HepG2 (cell line): ENCODE measurements around the gene PCNT. TPM values are rescaled to one million over a fixed set of nuclear protein-coding genes. Genes with fewer than 3 reads are reported as not detected.
A peak's percentile ranks its signal among the peaks of the same experiment; 100 is the strongest.

Experiments
- ATAC-seq: fragments of 200-7000 bp; cut with Tn5 transposase; 3 replicates; pipeline ENCODE4 v1.9.1; 2020; ENCODE audit warnings: mild to moderate bottlenecking, moderate library complexity
- BruUV-seq: library from RNA; stranded (reverse); fragments of 400-500 nt; replicated peaks from 2 replicates; lab custom pipeline; 2021; lab: Mats Ljungman, UMichigan
- CTCF ChIA-PET: fragments of 300-600 bp; formaldehyde crosslinking; extraction: SDS; loops from one replicate; lab custom pipeline; 2021; ENCODE audit warnings: low total read pairs, inconsistent platforms, low intra/inter-chr PET ratio; lab: Yijun Ruan, JAX
- POLR2A ChIA-PET: fragments of 350-600 bp; sonication (Branson Sonifier 250); formaldehyde crosslinking; loops from one replicate; lab custom pipeline; 2020; ENCODE audit warnings: antibody characterized with exemption, inconsistent platforms; lab: Yijun Ruan, JAX
- DNase-seq: peaks from one replicate; pipeline ENCODE4 v3.0.0-alpha.2; 2015; ENCODE audit warnings: low spot score
- FAIRE-seq: peaks from 3 replicates; lab custom pipeline; 2011; peaks lifted over from hg19 to GRCh38; lab: Jason Lieb, UNC
- H2AFZ ChIP-seq: one replicate; pipeline ENCODE4 v1.6.1; 2011; ENCODE audit warnings: low read length, inconsistent platforms
- H3K27ac ChIP-seq: fragments of 300-600 bp; 3 replicates; pipeline ENCODE4 v1.8.0; 2011; ENCODE audit warnings: mixed run types, mild to moderate bottlenecking, mixed read lengths, low read length, inconsistent platforms; ENCODE audit not compliant: insufficient read depth; ENCODE audit errors: extremely low read length
- H3K27me3 ChIP-seq, 2 experiments: fragments of 200-600 bp in 1 of 2; 2 replicates in 1 of 2; 3 replicates in 1 of 2; pipeline versions ENCODE4 v1.6.0 to v1.8.0; 2011; ENCODE audit warnings: low read length in 2 of 2, mild to moderate bottlenecking in 2 of 2, moderate library complexity in 2 of 2, inconsistent platforms in 1 of 2; ENCODE audit not compliant: insufficient read depth in 2 of 2, control insufficient read depth in 1 of 2
- H3K36me3 ChIP-seq, 2 experiments: fragments of 200-600 bp in 1 of 2; replicated peaks in 1 of 2; 2 replicates in 1 of 2; 3 replicates in 1 of 2; pipeline versions ENCODE4 v1.5.1 to v1.8.0; 2011; ENCODE audit warnings: low read length in 2 of 2, inconsistent platforms in 1 of 2; ENCODE audit not compliant: insufficient read depth in 2 of 2, control insufficient read depth in 1 of 2
- H3K4me1 ChIP-seq: 2 replicates; pipeline ENCODE4 v1.5.1; 2012; ENCODE audit warnings: low read length, inconsistent platforms; ENCODE audit not compliant: insufficient read depth
- H3K4me2 ChIP-seq: 2 replicates; pipeline ENCODE4 v1.6.0; 2011; ENCODE audit warnings: low read depth, low read length, inconsistent platforms
- H3K4me3 ChIP-seq, 3 experiments: fragments of 200-600 bp in 1 of 3; sonication (generic), shearing (Covaris generic) in 1 of 3; replicated peaks in 1 of 3; 2 replicates each; pipeline ENCODE4 v1.5.1; 2011 to 2016; ENCODE audit warnings: low read length in 3 of 3, inconsistent platforms in 2 of 3, low read depth in 2 of 3, mild to moderate bottlenecking in 2 of 3, control low read depth in 1 of 3, mixed read lengths in 1 of 3; ENCODE audit not compliant: insufficient read depth in 1 of 3
- H3K79me2 ChIP-seq: one replicate; pipeline ENCODE4 v1.6.1; 2011; ENCODE audit warnings: low read length, inconsistent platforms; ENCODE audit not compliant: insufficient read depth
- H3K9ac ChIP-seq: 2 replicates; pipeline ENCODE4 v1.6.0; 2011; ENCODE audit warnings: mild to moderate bottlenecking, low read depth, low read length, inconsistent platforms; ENCODE audit not compliant: insufficient read depth
- H3K9me3 ChIP-seq: 2 replicates; pipeline ENCODE4 v1.5.1; 2012; ENCODE audit warnings: mild to moderate bottlenecking, low read length
- H4K20me1 ChIP-seq: 2 replicates; pipeline ENCODE4 v1.6.0; 2011; ENCODE audit warnings: inconsistent platforms, mild to moderate bottlenecking, low read length, moderate library complexity; ENCODE audit not compliant: insufficient read depth
- ARNT2 ChIP-seq: sonication (generic); formaldehyde crosslinking; IDR thresholded peaks from 2 replicates; pipeline ENCODE4 v1.8.0; 2022; ENCODE audit warnings: mild to moderate bottlenecking, low read depth, missing genetic modification reagents, moderate library complexity
- DZIP1 ChIP-seq: sonication (generic); formaldehyde crosslinking; IDR thresholded peaks from 2 replicates; pipeline ENCODE4 v1.5.0; 2020; ENCODE audit warnings: mild to moderate bottlenecking, missing genetic modification reagents
- FOXP4 ChIP-seq: sonication (generic); formaldehyde crosslinking; IDR thresholded peaks from 2 replicates; pipeline ENCODE4 v1.4.0; 2020; ENCODE audit warnings: missing genetic modification reagents
- HOXA5 ChIP-seq: sonication (generic); formaldehyde crosslinking; IDR thresholded peaks from 2 replicates; pipeline ENCODE4 v1.4.0; 2020; ENCODE audit warnings: missing genetic modification reagents
- RELA ChIP-seq: sonication (generic); formaldehyde crosslinking; IDR thresholded peaks from 2 replicates; pipeline ENCODE4 v1.4.0; 2020; ENCODE audit warnings: missing genetic modification reagents
- REXO4 ChIP-seq: sonication (generic); formaldehyde crosslinking; IDR thresholded peaks from 2 replicates; pipeline ENCODE4 v1.8.0; 2022; ENCODE audit warnings: missing genetic modification reagents, mild to moderate bottlenecking, borderline replicate concordance
- RFX5 ChIP-seq: IDR thresholded peaks from 2 replicates; pipeline ENCODE4 v1.6.1; 2011; ENCODE audit warnings: low read depth, low read length, improper control_type of control experiment
- USF2 ChIP-seq, 2 experiments: sonication (generic) in 1 of 2; formaldehyde crosslinking in 1 of 2; IDR thresholded peaks; 2 replicates each; pipeline versions ENCODE4 v1.5.1 to v1.6.1; 2011 to 2020; ENCODE audit warnings: borderline replicate concordance in 1 of 2, low read depth in 1 of 2, low read length in 1 of 2, mild to moderate bottlenecking in 1 of 2, missing genetic modification reagents in 1 of 2, moderate library complexity in 1 of 2
- ZNF354B ChIP-seq: sonication (generic); formaldehyde crosslinking; IDR thresholded peaks from 2 replicates; pipeline ENCODE4 v1.8.0; 2022; ENCODE audit warnings: mild to moderate bottlenecking, missing genetic modification reagents
- ZNF441 ChIP-seq: sonication (generic); formaldehyde crosslinking; IDR thresholded peaks from 2 replicates; pipeline ENCODE4 v1.7.0; 2021; ENCODE audit warnings: missing genetic modification reagents, borderline replicate concordance
- ZNF501 ChIP-seq: sonication (generic); formaldehyde crosslinking; IDR thresholded peaks from 2 replicates; pipeline ENCODE4 v1.5.1; 2020; ENCODE audit warnings: mild to moderate bottlenecking, moderate library complexity, missing genetic modification reagents
- ZNF597 ChIP-seq: sonication (generic); formaldehyde crosslinking; IDR thresholded peaks from 2 replicates; pipeline ENCODE4 v1.5.0; 2020; ENCODE audit warnings: missing genetic modification reagents
- ZNF674 ChIP-seq: sonication (generic); formaldehyde crosslinking; IDR thresholded peaks from 2 replicates; pipeline ENCODE4 v1.5.0; 2020; ENCODE audit warnings: low read depth, mild to moderate bottlenecking, missing genetic modification reagents
- ZSCAN22 ChIP-seq: sonication (generic); formaldehyde crosslinking; IDR thresholded peaks from 2 replicates; pipeline ENCODE4 v1.4.0; 2020; ENCODE audit warnings: mild to moderate bottlenecking, missing genetic modification reagents
- WGBS: methylation state at CpG from one replicate; pipeline ENCODE4 v1.1.6; 2017; ENCODE audit warnings: low lambda C conversion rate; 5-methylcytosine and 5-hydroxymethylcytosine counted together
- in situ Hi-C: cut with HindIII; loops from 2 replicates; pipeline ENCODE4 v1.10.0; 2017; ENCODE audit warnings: low pct_unique_long_range_greater_than_20kb; ENCODE audit not compliant: extremely low pct_ligation_motif_present
- intact Hi-C: fragments of 100-400 bp; cut with micrococcal nuclease; formaldehyde crosslinking; loops from one replicate; pipeline ENCODE4 v1.10.0; 2022; ENCODE audit not compliant: unreplicated experiment
- polyA plus RNA-seq, 8 experiments: library from polyadenylated mRNA; depleted of rRNA in 3 of 8; stranded (reverse) in 7 of 8; unstranded in 1 of 8; fragments of >200 nt; fragmentation: Illumina TruSeq in 4 of 8; extraction: Trizol in 4 of 8; gene quantifications; 2 replicates each; pipeline versions ENCODE4 v1.2.1 to v1.2.3, GENCODE V29; 2011 to 2016; ENCODE audit warnings: low read depth in 4 of 8, missing spikeins in 1 of 8, mixed read lengths in 1 of 8; ENCODE audit not compliant: insufficient read depth in 1 of 8
- total RNA-seq, 5 experiments: library from RNA; depleted of rRNA; stranded (reverse); fragments of >200 nt; fragmentation: Illumina TruSeq; extraction: Trizol; gene quantifications; 2 replicates each; pipeline ENCODE4 v1.2.3, GENCODE V29; 2016; ENCODE audit warnings: low read depth in 1 of 5

Gene PCNT
- total and polyA plus RNA-seq, 2 of the 13 experiments (the other 11 are each of a cell fraction or from before 2014, with no cell fraction given) = 5.6 to 12.4 TPM

GRCh38 chr21:46457801-46458314, 133.9 kb downstream of the PCNT start:
- no peaks in the 10 kb centered on the region for H4K20me1 ChIP-seq
- H3K4me3 ChIP-seq = peak overlapping the region; percentile 71 to 85 (median 81)
- H3K4me2 ChIP-seq = peak overlapping the region; percentile 99
- H3K79me2 ChIP-seq = peaks cover 42% of the 10 kb centered on the region
- FAIRE-seq (no peak), ATAC-seq (peak; percentile 48), DNase-seq (peak; percentile 21)
- H3K36me3 ChIP-seq = peaks cover 4% of the 10 kb centered on the region in 2 experiments; a peak in 2 of 5 replicates
- H3K9ac ChIP-seq = peak overlapping the region; percentile 93
- under 1% methylated on average over 20 of the region's 30 CpGs for WGBS
- peak overlapping the region; percentile 94 for H3K27ac ChIP-seq
- peaks cover 54% of the 10 kb centered on the region for H3K4me1 ChIP-seq
- no peaks in the 10 kb centered on the region for H3K9me3 ChIP-seq
- CTCF ChIA-PET = no interaction called here
- BruUV-seq = TSS peak; percentile 59
- in situ Hi-C loops (no loop called here), intact Hi-C loops (no loop called here)
- POLR2A ChIA-PET = interaction anchor here (0.6 to 2.9 kb wide), 11 partner anchors 10 to 304 kb away, joined by 3 to 14 read pairs (median 5); partner anchors contain the start of gene PRMT2
- H2AFZ ChIP-seq = no peak overlapping the region
- H3K27me3 ChIP-seq = no peaks in the 10 kb centered on the region; a peak in 1 of 5 replicates
- TF ChIP-seq ZNF501 = no peak
- TF ChIP-seq REXO4 = no peak
- 0 out of 2 replicates have a peak, but pooled peaks have one; percentile 72 for TF ChIP-seq DZIP1
- TF ChIP-seq ZNF441 (CRISPR knock-in tag) = no peak
- no peak for TF ChIP-seq RELA
- TF ChIP-seq USF2 (IDR thresholded peaks at IDR 0.05; ENCODE audit: low read depth, low read length) = no peak
- TF ChIP-seq USF2 (CRISPR knock-in tag; IDR thresholded peaks at IDR 0.05; ENCODE audit: borderline replicate concordance) = no peak
- TF ChIP-seq ZNF354B = peak; percentile 28; the same call in 1 of the 2 replicates
- TF ChIP-seq ZNF597 (CRISPR knock-in tag) = no peak
- no peak for TF ChIP-seq ZSCAN22 (CRISPR knock-in tag)
- TF ChIP-seq ARNT2 = no peak
- TF ChIP-seq HOXA5 = no peak
- TF ChIP-seq RFX5 = no peak
- TF ChIP-seq FOXP4 = no peak
- no peak for TF ChIP-seq ZNF674
